HG03520 (cell line): ENCODE data around the gene NRXN2.

Experiments used
- ATAC-seq: cut with Tn5 transposase; IDR thresholded peaks from one replicate; pipeline ENCODE4 v1.9.1; 2021; ENCODE audit warnings: mild to moderate bottlenecking, moderate library complexity; ENCODE audit not compliant: unreplicated experiment

NRXN2 gene

GRCh38 chr11:64723117-64723906 lies at the start of gene NRXN2:
Gene NRXN2, minus strand, starts transcription at chr11:64723197. Its CDS starts 9,498 bp downstream, at chr11:64713699.
- peak; percentile 71 for ATAC-seq

GRCh38 chr11:64772303-64773018 lies 49.5 kb upstream of the NRXN2 start:
- ATAC-seq, result no peak

GRCh38 chr11:64771861-64772260 lies 48.9 kb upstream of the NRXN2 start:
- no peak for ATAC-seq

- no peak for ATAC-seq
Measured at GRCh38 chr11:64770120-64770519, 47.1 kb upstream of the NRXN2 start.

GRCh38 chr11:64769283-64769682 lies 46.3 kb upstream of the NRXN2 start:
- no peak for ATAC-seq

- ATAC-seq, result no peak
Measured at GRCh38 chr11:64768300-64768694, 45.3 kb upstream of the NRXN2 start.

GRCh38 chr11:64767344-64768299 lies 44.6 kb upstream of the NRXN2 start:
- no peak for ATAC-seq

GRCh38 chr11:64766881-64767280 lies 43.9 kb upstream of the NRXN2 start:
- ATAC-seq, result no peak

- ATAC-seq, result no peak
Measured at GRCh38 chr11:64765851-64766665, 43.1 kb upstream of the NRXN2 start.

GRCh38 chr11:64765291-64765850 lies 42.4 kb upstream of the NRXN2 start:
- ATAC-seq, result no peak

- no peak for ATAC-seq
Measured at GRCh38 chr11:64764753-64765152, 41.8 kb upstream of the NRXN2 start.

- no peak for ATAC-seq
Measured at GRCh38 chr11:64764040-64764611, 41.1 kb upstream of the NRXN2 start.

GRCh38 chr11:64763526-64764039 lies 40.6 kb upstream of the NRXN2 start:
- ATAC-seq, result no peak

- no peak for ATAC-seq
Measured at GRCh38 chr11:64762674-64763525, 39.9 kb upstream of the NRXN2 start.

- ATAC-seq, result no peak
Measured at GRCh38 chr11:64762277-64762673, 39.3 kb upstream of the NRXN2 start.

- no peak for ATAC-seq
Measured at GRCh38 chr11:64760759-64761420, 37.9 kb upstream of the NRXN2 start.

- ATAC-seq, result no peak
Measured at GRCh38 chr11:64759722-64760719, 37.0 kb upstream of the NRXN2 start, which contains the start of gene PYGM. Gene PYGM, minus strand, starts transcription at chr11:64759974. Its CDS starts 76 bp downstream, at chr11:64759898.
